GM12864 (cell line): ENCODE measurements around the gene DENND1A.

Experiments used
- DNase-seq: peaks from one replicate; pipeline ENCODE4 v3.0.0-alpha.2; 2011; ENCODE audit warnings: low read depth
- H3K4me3 ChIP-seq: 2 replicates; pipeline ENCODE4 v1.5.1; 2011; ENCODE audit warnings: mild to moderate bottlenecking, low read depth, low read length, control low read depth
- CTCF ChIP-seq: IDR thresholded peaks from 2 replicates; pipeline ENCODE4 v1.5.1; 2011; ENCODE audit warnings: low read depth, mild to moderate bottlenecking, moderate library complexity, low read length, control low read depth, inconsistent platforms; ENCODE audit errors: missing control alignments

Gene DENND1A

GRCh38 chr9:123659358-123659757, 270.6 kb downstream of the DENND1A start:
- TF ChIP-seq CTCF = no peak
- no peak overlapping the region for H3K4me3 ChIP-seq
- DNase-seq = no peak

GRCh38 chr9:123658792-123659191, 271.1 kb downstream of the DENND1A start:
- DNase-seq = no peak
- no peak for TF ChIP-seq CTCF
- H3K4me3 ChIP-seq = no peak overlapping the region

GRCh38 chr9:123657941-123658340, 272.0 kb downstream of the DENND1A start:
- H3K4me3 ChIP-seq = no peak overlapping the region
- TF ChIP-seq CTCF = no peak
- no peak for DNase-seq

GRCh38 chr9:123657099-123657498, 272.8 kb downstream of the DENND1A start:
- no peak overlapping the region for H3K4me3 ChIP-seq
- no peak for DNase-seq
- no peak for TF ChIP-seq CTCF

GRCh38 chr9:123656565-123656964, 273.4 kb downstream of the DENND1A start:
- no peak for DNase-seq
- no peak for TF ChIP-seq CTCF
- no peak overlapping the region for H3K4me3 ChIP-seq

GRCh38 chr9:123655681-123656423, 274.1 kb downstream of the DENND1A start:
- TF ChIP-seq CTCF = no peak
- no peak overlapping the region for H3K4me3 ChIP-seq
- no peak for DNase-seq

GRCh38 chr9:123654994-123655637, 274.8 kb downstream of the DENND1A start:
- no peak overlapping the region for H3K4me3 ChIP-seq
- no peak for DNase-seq
- TF ChIP-seq CTCF = no peak
